RPMI7951 (cell line): Measurements from ENCODE around the gene IQGAP2. TPM values are rescaled to one million over a fixed set of nuclear protein-coding genes. Genes with fewer than 3 reads are reported as not detected.

Source experiments
- DNase-seq: peaks from one replicate; pipeline ENCODE4 v3.0.0-alpha.2; 2012; ENCODE audit warnings: low read depth
- total RNA-seq: library from RNA; depleted of rRNA; stranded (reverse); fragments of >200 nt; shearing (Covaris generic); gene quantifications from 2 replicates; pipeline ENCODE4 v1.2.3, GENCODE V29; 2014

IQGAP2 gene
- total RNA-seq, 1 experiment from 2014 or later: 0.24 TPM

- no peak for DNase-seq
These were observed 47.0 kb downstream of the IQGAP2 start for GRCh38 chr5:76450054-76450453.

- no peak for DNase-seq
These were observed 48.1 kb downstream of the IQGAP2 start for GRCh38 chr5:76451031-76451701.

- no peak for DNase-seq
These were observed 52.5 kb downstream of the IQGAP2 start for GRCh38 chr5:76455531-76456133.

- no peak for DNase-seq
These were observed 53.2 kb downstream of the IQGAP2 start for GRCh38 chr5:76456258-76456657.

- DNase-seq: no peak
These were observed 54.8 kb downstream of the IQGAP2 start for GRCh38 chr5:76457674-76458485.

- no peak for DNase-seq
These were observed 55.4 kb downstream of the IQGAP2 start for GRCh38 chr5:76458486-76458830.

- DNase-seq: no peak
These were observed 57.0 kb downstream of the IQGAP2 start for GRCh38 chr5:76460104-76460503.

GRCh38 chr5:76462097-76462667 lies 59.1 kb downstream of the IQGAP2 start:
- DNase-seq: no peak

- no peak for DNase-seq
These were observed 64.1 kb downstream of the IQGAP2 start for GRCh38 chr5:76467216-76467615.

- no peak for DNase-seq
These were observed 65.7 kb downstream of the IQGAP2 start for GRCh38 chr5:76468635-76469425.

GRCh38 chr5:76469656-76470290 lies 66.7 kb downstream of the IQGAP2 start:
- no peak for DNase-seq

- DNase-seq: no peak
These were observed 67.9 kb downstream of the IQGAP2 start for GRCh38 chr5:76470976-76471375.

- no peak for DNase-seq
These were observed 68.3 kb downstream of the IQGAP2 start for GRCh38 chr5:76471406-76471805.

GRCh38 chr5:76471987-76472334 lies 68.9 kb downstream of the IQGAP2 start:
- DNase-seq: no peak

GRCh38 chr5:76472335-76473008 lies 69.4 kb downstream of the IQGAP2 start:
- peak; percentile 1 for DNase-seq

- DNase-seq: no peak
These were observed 69.9 kb downstream of the IQGAP2 start for GRCh38 chr5:76473009-76473336.

GRCh38 chr5:76473661-76474060 lies 70.6 kb downstream of the IQGAP2 start:
- DNase-seq: no peak

- no peak for DNase-seq
These were observed 71.3 kb downstream of the IQGAP2 start for GRCh38 chr5:76474377-76474776.

GRCh38 chr5:76475385-76475784 lies 72.3 kb downstream of the IQGAP2 start:
- no peak for DNase-seq

- no peak for DNase-seq
These were observed 72.9 kb downstream of the IQGAP2 start for GRCh38 chr5:76475936-76476335.

- DNase-seq: no peak
These were observed 73.5 kb downstream of the IQGAP2 start for GRCh38 chr5:76476474-76477038.
